Natural killer cell (primary cell): ENCODE data around the gene C2orf68. TPM values are rescaled to one million over a fixed set of nuclear protein-coding genes. Genes with fewer than 3 reads are reported as not detected.
A peak's percentile ranks its signal among the peaks of the same experiment; 100 is the strongest.

Experiments used
- ATAC-seq, 3 donors: fragments of 150-1000 bp in 2 of 3; fragments of 200-7000 bp in 1 of 3; cut with Tn5 transposase; 1 replicate in 1 of 3; 2 replicates in 2 of 3; pipeline ENCODE4 v1.10.0; 2021; ENCODE audit warnings: mild to moderate bottlenecking in 2 of 3, moderate library complexity in 2 of 3
- DNase-seq, 2 donors: peaks; one replicate each; pipeline versions ENCODE4 v3.0.0 to v3.0.0-alpha.2; 2013 to 2021; ENCODE audit warnings: mixed read lengths in 1 of 2
- H3K27ac ChIP-seq: one replicate; pipeline ENCODE4 v1.5.1; 2013; ENCODE audit warnings: mild to moderate bottlenecking, low read length
- H3K27me3 ChIP-seq: one replicate; pipeline ENCODE4 v1.6.1; 2013; ENCODE audit warnings: low read length; ENCODE audit not compliant: control insufficient read depth, insufficient read depth
- H3K36me3 ChIP-seq: one replicate; pipeline ENCODE4 v1.6.1; 2013; ENCODE audit warnings: low read length; ENCODE audit not compliant: control insufficient read depth, insufficient read depth
- H3K4me1 ChIP-seq: one replicate; pipeline ENCODE4 v1.6.1; 2013; ENCODE audit warnings: low read length; ENCODE audit not compliant: control insufficient read depth, insufficient read depth
- H3K4me3 ChIP-seq: one replicate; pipeline ENCODE4 v1.5.1; 2013; ENCODE audit warnings: low read length
- H3K9me3 ChIP-seq: one replicate; pipeline ENCODE4 v1.6.1; 2013; ENCODE audit warnings: low read length; ENCODE audit not compliant: control insufficient read depth, insufficient read depth
- H3K27ac Mint-ChIP-seq, 2 donors: one replicate each; pipeline ENCODE4 v1.8.0; 2022; ENCODE audit warnings: mild to moderate bottlenecking in 2 of 2, mixed read lengths in 2 of 2, moderate library complexity in 1 of 2
- H3K27me3 Mint-ChIP-seq, 2 donors: one replicate each; pipeline ENCODE4 v1.8.0; 2022; ENCODE audit warnings: low read depth in 2 of 2, mixed read lengths in 2 of 2
- H3K36me3 Mint-ChIP-seq: one replicate; pipeline ENCODE4 v1.8.0; 2022; ENCODE audit warnings: mixed read lengths
- H3K4me1 Mint-ChIP-seq, 2 donors: one replicate each; pipeline ENCODE4 v1.8.0; 2022; ENCODE audit warnings: mixed read lengths in 2 of 2
- H3K4me3 Mint-ChIP-seq: one replicate; pipeline ENCODE4 v1.8.0; 2022; ENCODE audit warnings: mild to moderate bottlenecking, moderate library complexity, mixed read lengths
- H3K9me3 Mint-ChIP-seq, 2 donors: one replicate each; pipeline ENCODE4 v1.8.0; 2022; ENCODE audit warnings: mixed read lengths in 2 of 2
- CTCF ChIP-seq: fragments of 200-600 bp; IDR thresholded peaks from one replicate; pipeline ENCODE4 v1.8.0; 2022; ENCODE audit warnings: antibody characterized with exemption
- WGBS: methylation state at CpG from one replicate; pipeline ENCODE4 v1.1.7; 2013; ENCODE audit warnings: missing lambda C conversion rate; ENCODE audit not compliant: insufficient coverage; 5-methylcytosine and 5-hydroxymethylcytosine counted together
- intact Hi-C: fragments of 100-400 bp; cut with micrococcal nuclease; formaldehyde crosslinking; loops from one replicate; pipeline ENCODE4 v1.14.2; 2022
- total RNA-seq, 4 donors: library from RNA; stranded (reverse); fragments of 120-200 nt in 1 of 4; gene quantifications; one replicate each; pipeline versions ENCODE4 v1.2.3 to v1.2.4, GENCODE V29; 2013 to 2022

The C2orf68 gene
- total RNA-seq, 3 donors from 2014 or later (not counting 1 experiment from before 2014, with no cell fraction given), result 36.4 to 60.8 (median 48.4) TPM

- no peak for TF ChIP-seq CTCF
- no peak overlapping the region for H3K4me3 ChIP-seq
- no peaks in the 10 kb centered on the region for H3K9me3 Mint-ChIP-seq
- intact Hi-C loops, result no loop called here
- peaks cover 75% of the 10 kb centered on the region for H3K36me3 ChIP-seq
- H3K27ac ChIP-seq, result no peak overlapping the region
- H3K27me3 Mint-ChIP-seq, result no peaks in the 10 kb centered on the region
- no peak overlapping the region for H3K4me3 Mint-ChIP-seq
- H3K36me3 Mint-ChIP-seq, result peaks cover 28% of the 10 kb centered on the region
- no peak for ATAC-seq
- H3K9me3 ChIP-seq, result no peaks in the 10 kb centered on the region
- H3K4me1 ChIP-seq, result peaks cover 4% of the 10 kb centered on the region
- no peak for DNase-seq
- H3K27ac Mint-ChIP-seq, result peak overlapping the region in 1 of 2 donors; percentile 23
- 95% methylated on average over 7 of the region's 8 CpGs for WGBS
- H3K27me3 ChIP-seq, result no peaks in the 10 kb centered on the region
- peaks cover 11% of the 10 kb centered on the region in 2 donors for H3K4me1 Mint-ChIP-seq
Observed at GRCh38 chr2:85635011-85635410, 23.1 kb upstream of the C2orf68 start.

DNA sequence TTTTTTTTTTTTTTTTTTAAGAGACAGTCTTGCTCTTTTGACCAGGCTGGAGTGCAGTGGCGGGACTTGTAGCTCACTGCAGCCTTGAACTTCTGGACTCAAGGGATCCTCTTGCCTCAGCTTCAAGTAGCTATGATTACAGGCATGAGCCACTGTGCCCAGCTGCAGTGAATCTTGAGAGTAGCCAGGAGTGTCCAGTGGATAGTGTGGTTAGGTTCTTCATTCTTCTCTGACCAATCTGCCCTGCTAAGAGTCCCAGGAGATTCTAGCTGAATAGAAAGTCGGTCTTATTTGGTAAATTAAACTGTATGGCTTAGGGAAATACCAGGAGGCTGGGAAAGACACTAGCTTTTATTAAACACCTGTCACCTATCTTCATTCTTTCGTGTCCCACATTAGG is 19.4 kb upstream of the C2orf68 start:
- Mint-ChIP-seq H3K27ac (no peak overlapping the region), H3K9me3 (no peaks in the 10 kb centered on the region), H3K36me3 (peaks cover 11% of the 10 kb centered on the region), H3K4me3 (no peak overlapping the region), H3K27me3 (no peaks in the 10 kb centered on the region), H3K4me1 (peaks cover 4 to 5% of the 10 kb centered on the region in 2 donors)
- Histone ChIP-seq H3K4me1 (no peaks in the 10 kb centered on the region), H3K36me3 (peaks cover 74% of the 10 kb centered on the region), H3K27me3 (no peaks in the 10 kb centered on the region), H3K27ac (no peak overlapping the region), H3K4me3 (no peak overlapping the region), H3K9me3 (no peaks in the 10 kb centered on the region)
- TF ChIP-seq CTCF, result no peak
- WGBS, result 94% methylated on average over 2 of the region's 3 CpGs
- ATAC-seq (no peak), DNase-seq (no peak)
- intact Hi-C loops, result no loop called here

DNA sequence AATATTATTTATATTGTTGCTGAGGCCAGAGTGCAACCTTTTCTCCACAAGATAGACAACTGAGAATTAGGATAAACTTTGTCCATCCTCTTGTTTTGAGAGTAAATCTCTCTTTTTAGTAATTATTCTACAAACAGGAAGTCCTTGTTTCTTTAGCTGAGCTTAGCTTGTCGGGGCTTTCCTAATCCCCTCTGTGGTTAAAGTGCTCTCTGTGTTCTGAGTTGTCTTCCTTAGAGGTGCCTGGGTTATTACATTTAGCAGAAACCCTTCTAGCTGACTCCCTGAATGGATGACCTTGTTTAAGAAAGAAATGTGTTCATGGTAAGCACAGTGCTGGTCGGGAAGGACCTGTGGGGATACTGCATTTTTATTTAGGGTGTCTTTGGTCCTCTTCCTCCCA is 16.8 kb upstream of the C2orf68 start:
- peak in 1 of 3 donors; percentile 31 for ATAC-seq
- H3K27ac ChIP-seq, result no peak overlapping the region
- no peaks in the 10 kb centered on the region for H3K9me3 ChIP-seq
- Mint-ChIP-seq H3K27ac (peak overlapping the region in 1 of 2 donors; percentile 24), H3K36me3 (peaks cover 18% of the 10 kb centered on the region), H3K4me1 (no peaks in the 10 kb centered on the region), H3K27me3 (no peaks in the 10 kb centered on the region), H3K4me3 (no peak overlapping the region), H3K9me3 (no peaks in the 10 kb centered on the region)
- peaks cover 79% of the 10 kb centered on the region for H3K36me3 ChIP-seq
- TF ChIP-seq CTCF, result no peak
- peak in 1 of 2 donors; percentile 43 for DNase-seq
- intact Hi-C loops, result no loop called here
- H3K27me3 ChIP-seq, result no peaks in the 10 kb centered on the region
- no peaks in the 10 kb centered on the region for H3K4me1 ChIP-seq
- H3K4me3 ChIP-seq, result no peak overlapping the region
- WGBS, result 31% methylated on average over 2 of the region's 2 CpGs

- Mint-ChIP-seq H3K9me3 (no peaks in the 10 kb centered on the region), H3K4me1 (peaks cover 3 to 7% of the 10 kb centered on the region in 2 donors), H3K27ac (no peak overlapping the region), H3K36me3 (peaks cover 14% of the 10 kb centered on the region), H3K27me3 (no peaks in the 10 kb centered on the region), H3K4me3 (no peak overlapping the region)
- no peak for ATAC-seq
- H3K27ac ChIP-seq, result no peak overlapping the region
- DNase-seq, result no peak
- H3K27me3 ChIP-seq, result no peaks in the 10 kb centered on the region
- no peaks in the 10 kb centered on the region for H3K9me3 ChIP-seq
- peaks cover 77% of the 10 kb centered on the region for H3K36me3 ChIP-seq
- intact Hi-C loops, result no loop called here
- TF ChIP-seq CTCF, result no peak
- no peak overlapping the region for H3K4me3 ChIP-seq
- 97% methylated on average over 5 of the region's 5 CpGs for WGBS
- H3K4me1 ChIP-seq, result no peaks in the 10 kb centered on the region
Observed at GRCh38 chr2:85623991-85624390, 12.1 kb upstream of the C2orf68 start.
